SU-DHL-6 (cell line): ENCODE results near the gene HNF4A.

Experiments
- H2AFZ ChIP-seq: fragments of 200-600 bp; sonication (generic); 2 replicates; pipeline ENCODE4 v1.6.1; 2014; ENCODE audit warnings: low read depth, mild to moderate bottlenecking, moderate library complexity, mixed read lengths, antibody characterized with exemption, low read length; ENCODE audit not compliant: severe bottlenecking
- H3F3A ChIP-seq: fragments of 200-600 bp; shearing (Covaris generic); 2 replicates; pipeline ENCODE4 v1.6.0; 2016; ENCODE audit warnings: antibody characterized with exemption, mild to moderate bottlenecking; ENCODE audit not compliant: insufficient read depth
- H3K27ac ChIP-seq: fragments of 200-600 bp; sonication (generic); 2 replicates; pipeline ENCODE4 v1.5.1; 2016; ENCODE audit warnings: low read depth, mild to moderate bottlenecking, low read length, moderate library complexity, mixed read lengths
- H3K27me3 ChIP-seq: fragments of 200-600 bp; sonication (generic), shearing (Covaris generic); 2 replicates; pipeline ENCODE4 v1.6.0; 2014; ENCODE audit warnings: mild to moderate bottlenecking, low read length
- H3K36me3 ChIP-seq: fragments of 200-600 bp; sonication (generic); 2 replicates; pipeline ENCODE4 v1.6.1; 2014; ENCODE audit warnings: mild to moderate bottlenecking, low read length, mixed read lengths
- H3K4me2 ChIP-seq: fragments of 300-600, 200-600 bp; shearing (Covaris generic), sonication (generic); 2 replicates; pipeline ENCODE4 v1.6.0; 2014; ENCODE audit warnings: low read length, low read depth, mild to moderate bottlenecking; ENCODE audit not compliant: poor library complexity, severe bottlenecking
- H3K4me3 ChIP-seq: fragments of 200-600 bp; sonication (generic); 2 replicates; pipeline ENCODE4 v1.5.1; 2014; ENCODE audit warnings: antibody characterized with exemption, low read length, mild to moderate bottlenecking, mixed read lengths; ENCODE audit not compliant: insufficient read depth, poor library complexity, severe bottlenecking
- H3K79me2 ChIP-seq: fragments of 200-600 bp; sonication (generic); 2 replicates; pipeline ENCODE4 v1.6.1; 2014; ENCODE audit warnings: mild to moderate bottlenecking, low read length, moderate library complexity; ENCODE audit not compliant: insufficient read depth
- H3K9ac ChIP-seq: fragments of 200-600 bp; sonication (generic); 2 replicates; pipeline ENCODE4 v1.7.0; 2014; ENCODE audit warnings: mild to moderate bottlenecking, low read length
- H3K9me2 ChIP-seq: fragments of 200-600 bp; sonication (generic); replicated peaks from 2 replicates; pipeline ENCODE4 v1.6.1; 2014; ENCODE audit warnings: low read length; ENCODE audit not compliant: insufficient read depth
- H3K9me3 ChIP-seq: fragments of 200-600 bp; sonication (generic); 2 replicates; pipeline ENCODE4 v1.6.1; 2014; ENCODE audit warnings: low read length, mixed read lengths; ENCODE audit not compliant: insufficient read depth
- H4K20me1 ChIP-seq: fragments of 200-600 bp; sonication (generic); 2 replicates; pipeline ENCODE4 v1.6.1; 2014; ENCODE audit warnings: low read depth, mild to moderate bottlenecking, antibody characterized with exemption, low read length, moderate library complexity, mixed read lengths
- CTCF ChIP-seq: fragments of 200-600 bp; sonication (generic); IDR thresholded peaks from one replicate; pipeline ENCODE4 v1.5.1; 2017; ENCODE audit warnings: antibody characterized with exemption, mild to moderate bottlenecking, low read length, moderate library complexity; ENCODE audit not compliant: insufficient read depth, poor library complexity, severe bottlenecking
- EZH2phosphoT487 ChIP-seq: fragments of 200-600 bp; sonication (generic), shearing (Covaris generic); conservative IDR thresholded peaks from 2 replicates; pipeline ENCODE4 v1.6.1; 2018; ENCODE audit warnings: mild to moderate bottlenecking, antibody characterized with exemption, low read length, moderate library complexity, mixed read lengths

HNF4A gene

GRCh38 chr20:44367746-44368145 lies 12.2 kb downstream of the HNF4A start:
- H3K9me2 ChIP-seq = no peaks in the 10 kb centered on the region
- H3K4me2 ChIP-seq = no peak overlapping the region
- H4K20me1 ChIP-seq = no peaks in the 10 kb centered on the region
- TF ChIP-seq EZH2phosphoT487 (no peak), CTCF (no peak)
- H2AFZ ChIP-seq = no peak overlapping the region
- H3K36me3 ChIP-seq = no peaks in the 10 kb centered on the region
- no peak overlapping the region for H3K9ac ChIP-seq
- no peaks in the 10 kb centered on the region for H3K9me3 ChIP-seq
- no peaks in the 10 kb centered on the region for H3K79me2 ChIP-seq
- no peak overlapping the region for H3K4me3 ChIP-seq
- no peaks in the 10 kb centered on the region for H3K27me3 ChIP-seq
- no peak overlapping the region for H3K27ac ChIP-seq
- no peaks in the 10 kb centered on the region for H3F3A ChIP-seq

GRCh38 chr20:44370639-44371218 lies 15.2 kb downstream of the HNF4A start:
- Histone ChIP-seq H3K9ac (no peak overlapping the region), H3K27ac (no peak overlapping the region), H3K4me2 (no peak overlapping the region), H2AFZ (no peak overlapping the region), H4K20me1 (no peaks in the 10 kb centered on the region), H3K9me3 (no peaks in the 10 kb centered on the region), H3K36me3 (no peaks in the 10 kb centered on the region), H3K27me3 (no peaks in the 10 kb centered on the region), H3K9me2 (no peaks in the 10 kb centered on the region), H3K4me3 (no peak overlapping the region), H3F3A (no peaks in the 10 kb centered on the region), H3K79me2 (no peaks in the 10 kb centered on the region)
- TF ChIP-seq CTCF (no peak), EZH2phosphoT487 (no peak)

- Histone ChIP-seq H3K27ac (no peak overlapping the region), H3K9ac (no peak overlapping the region), H3F3A (no peaks in the 10 kb centered on the region), H4K20me1 (no peaks in the 10 kb centered on the region), H2AFZ (no peak overlapping the region), H3K9me2 (no peaks in the 10 kb centered on the region), H3K4me3 (no peak overlapping the region), H3K4me2 (no peak overlapping the region), H3K9me3 (no peaks in the 10 kb centered on the region), H3K79me2 (no peaks in the 10 kb centered on the region), H3K27me3 (no peaks in the 10 kb centered on the region), H3K36me3 (no peaks in the 10 kb centered on the region)
- no peak for TF ChIP-seq EZH2phosphoT487
- TF ChIP-seq CTCF = no peak
These were observed 27.1 kb downstream of the HNF4A start for GRCh38 chr20:44382641-44383040.
